ENCODE measurements around the gene SDK2. TPM values are rescaled to one million over a fixed set of nuclear protein-coding genes. Genes with fewer than 3 reads are reported as not detected.

The SDK2 gene
- total RNA-seq, 1 experiment from 2014 or later = not detected

- DNase-seq (ENCODE audit: low read depth) = peak; percentile 12
Measured at GRCh38 chr17:73396431-73397277, 247.6 kb downstream of the SDK2 start.

- no peak for DNase-seq (ENCODE audit: low read depth)
Measured at GRCh38 chr17:73394512-73395450, 249.5 kb downstream of the SDK2 start.

DNA sequence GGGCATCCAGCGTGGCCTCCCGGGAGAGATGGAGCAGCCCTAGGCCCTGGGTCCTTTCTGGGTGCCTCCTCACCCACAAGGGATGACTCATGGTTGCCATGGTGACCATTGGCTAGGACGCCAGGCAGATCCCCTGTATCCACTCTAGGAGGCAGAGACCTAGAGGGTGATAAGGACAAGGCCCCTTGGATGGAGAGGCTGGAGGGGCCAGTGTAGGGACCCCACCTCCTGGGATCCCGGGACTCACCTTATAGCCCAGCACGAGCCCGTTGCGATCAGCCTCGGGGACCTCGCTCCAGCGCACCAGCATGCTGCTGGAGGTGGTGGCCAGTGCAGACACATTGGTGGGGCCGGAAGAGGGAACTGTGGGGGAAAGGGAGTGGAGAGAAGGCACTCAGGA lies 250.3 kb downstream of the SDK2 start:
- DNase-seq (ENCODE audit: low read depth) = peak; percentile 25

GRCh38 chr17:73393381-73393780 lies 250.9 kb downstream of the SDK2 start:
- DNase-seq (ENCODE audit: low read depth) = no peak

- DNase-seq (ENCODE audit: low read depth) = no peak
Measured at GRCh38 chr17:73391331-73392265, 252.6 kb downstream of the SDK2 start.

- DNase-seq (ENCODE audit: low read depth) = no peak
Measured at GRCh38 chr17:73390851-73391250, 253.4 kb downstream of the SDK2 start.

DNA sequence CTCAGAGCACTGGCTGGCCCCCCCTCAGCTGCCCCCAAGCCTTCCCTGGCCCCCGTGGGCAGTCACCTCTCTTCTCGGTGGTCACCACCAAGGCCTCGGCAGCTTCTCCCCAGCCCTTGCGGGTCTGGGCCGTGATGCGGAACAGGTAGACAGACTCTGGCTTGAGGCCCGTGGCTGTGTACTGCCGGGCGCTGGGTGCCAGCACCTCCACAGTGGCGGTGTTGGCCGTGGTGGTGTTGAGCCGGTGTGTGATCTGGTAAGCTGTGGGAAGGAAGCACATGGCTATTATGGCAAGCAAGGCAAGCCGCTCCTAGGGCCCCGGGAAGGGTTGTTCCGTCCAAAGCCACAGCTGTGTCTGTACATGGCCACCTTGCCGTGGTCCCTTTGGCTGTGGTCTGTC lies 254.0 kb downstream of the SDK2 start:
- DNase-seq (ENCODE audit: low read depth) = no peak

DNA sequence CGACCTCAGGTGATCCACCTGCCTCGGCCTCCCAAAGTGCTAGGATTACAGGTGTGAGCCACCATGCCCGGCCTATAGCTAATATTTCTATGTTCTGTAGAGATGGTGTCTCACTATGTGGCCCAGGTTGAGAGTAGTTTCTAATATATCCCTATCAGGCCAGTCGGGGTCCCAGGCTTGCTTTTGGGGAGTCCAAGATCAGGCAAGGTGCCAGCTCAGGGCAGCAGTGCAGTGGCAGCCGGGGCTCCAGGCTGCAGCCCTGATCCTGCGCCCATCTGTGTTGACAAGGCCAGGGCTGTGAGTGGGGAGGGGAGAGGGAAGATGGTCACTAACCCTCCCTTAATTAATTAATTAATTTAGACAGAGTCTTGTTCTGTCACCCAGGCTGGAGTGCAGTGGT lies 254.8 kb downstream of the SDK2 start:
- DNase-seq (ENCODE audit: low read depth) = no peak

DNA sequence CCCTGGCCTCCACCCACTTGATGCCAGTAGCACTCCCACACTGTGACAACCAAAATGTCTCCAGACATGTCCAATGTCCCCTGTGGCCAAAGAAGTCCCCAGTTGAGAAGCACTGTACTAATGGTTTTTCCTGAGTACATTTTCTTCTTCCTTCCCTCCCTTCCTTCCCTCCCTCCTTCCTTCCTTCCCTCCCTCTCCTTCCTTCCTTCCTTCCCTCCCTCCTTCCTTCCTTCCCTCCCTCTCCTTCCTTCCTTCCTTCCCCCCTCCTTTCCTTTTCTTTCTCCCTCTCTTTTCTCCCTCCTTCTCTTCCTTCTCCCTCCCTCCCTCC lies 255.7 kb downstream of the SDK2 start:
- DNase-seq (ENCODE audit: low read depth) = no peak

- no peak for DNase-seq (ENCODE audit: low read depth)
Measured at GRCh38 chr17:73387746-73388577, 256.3 kb downstream of the SDK2 start.

GRCh38 chr17:73386561-73386960 lies 257.7 kb downstream of the SDK2 start:
- DNase-seq (ENCODE audit: low read depth) = no peak

- DNase-seq (ENCODE audit: low read depth) = no peak
Measured at GRCh38 chr17:73384926-73385325, 259.3 kb downstream of the SDK2 start.

GRCh38 chr17:73380439-73381106 lies 263.7 kb downstream of the SDK2 start:
- DNase-seq (ENCODE audit: low read depth) = no peak

DNA sequence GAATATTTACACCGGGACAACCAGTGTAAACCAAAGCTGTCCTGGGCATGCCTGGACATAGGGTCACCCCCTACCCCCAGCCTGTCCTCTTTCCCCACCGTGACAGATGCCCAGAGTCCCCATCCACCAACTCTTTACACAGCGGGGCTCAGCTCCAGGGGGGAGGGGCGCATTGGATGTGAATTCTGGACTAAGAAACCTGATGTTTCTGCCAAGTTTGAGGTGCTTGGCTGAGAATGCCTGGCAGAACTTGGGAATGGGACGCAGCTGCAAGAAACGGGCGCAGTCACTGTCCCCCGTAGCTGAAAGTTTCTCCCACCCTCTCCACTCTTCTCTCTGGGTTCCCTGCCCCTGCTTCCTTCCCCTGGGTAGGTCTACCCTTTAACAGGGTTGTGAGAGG lies 264.4 kb downstream of the SDK2 start:
- DNase-seq (ENCODE audit: low read depth) = no peak

DNA sequence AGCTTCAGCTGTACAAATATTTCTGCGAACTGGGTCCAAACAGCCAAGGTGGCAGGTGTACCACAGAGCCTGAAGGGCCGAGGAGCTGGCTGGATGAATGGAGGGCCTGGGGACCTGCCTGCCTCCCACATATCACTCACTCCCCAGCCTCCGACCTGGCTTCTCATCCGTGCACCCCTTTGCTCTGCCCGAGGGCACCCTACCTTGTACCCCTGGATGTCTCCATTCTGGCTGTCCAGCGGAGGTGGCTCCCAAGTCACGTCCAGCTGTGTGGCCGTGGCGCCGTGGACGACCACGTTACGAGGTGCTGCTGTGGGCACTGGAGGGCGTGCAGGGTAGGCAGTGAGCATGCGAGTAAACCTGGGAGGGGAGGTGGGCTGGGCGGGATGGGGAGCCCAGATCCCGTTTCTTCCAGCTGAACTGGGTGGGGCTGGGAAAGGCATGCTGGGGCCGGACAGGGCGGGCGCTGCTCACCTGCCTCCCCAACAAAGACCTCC lies 265.2 kb downstream of the SDK2 start:
- DNase-seq (ENCODE audit: low read depth) = no peak

GRCh38 chr17:73376636-73377035 lies 267.6 kb downstream of the SDK2 start:
- no peak for DNase-seq (ENCODE audit: low read depth)

GRCh38 chr17:73376152-73376551 lies 268.1 kb downstream of the SDK2 start:
- no peak for DNase-seq (ENCODE audit: low read depth)

DNA sequence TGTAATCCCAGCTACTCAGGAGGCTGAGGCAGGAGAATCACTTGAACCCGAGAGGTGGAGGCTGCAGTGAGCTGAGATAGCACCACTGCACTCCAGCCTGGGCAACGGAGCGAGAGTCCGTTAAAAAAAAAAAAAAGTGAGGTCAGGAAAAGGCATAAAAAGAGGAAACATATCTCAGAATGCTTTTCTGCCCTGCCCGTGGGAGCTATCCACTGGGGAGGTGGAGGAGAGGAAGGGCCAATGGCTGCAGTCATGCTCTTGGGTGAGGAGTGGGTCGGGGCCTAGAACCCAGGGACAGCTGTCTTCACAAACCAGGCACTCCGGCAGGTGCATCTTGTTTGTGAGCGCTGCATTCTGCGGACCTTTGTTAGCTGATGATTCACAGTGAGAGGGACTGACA lies 272.4 kb downstream of the SDK2 start:
- DNase-seq (ENCODE audit: low read depth) = no peak

DNA sequence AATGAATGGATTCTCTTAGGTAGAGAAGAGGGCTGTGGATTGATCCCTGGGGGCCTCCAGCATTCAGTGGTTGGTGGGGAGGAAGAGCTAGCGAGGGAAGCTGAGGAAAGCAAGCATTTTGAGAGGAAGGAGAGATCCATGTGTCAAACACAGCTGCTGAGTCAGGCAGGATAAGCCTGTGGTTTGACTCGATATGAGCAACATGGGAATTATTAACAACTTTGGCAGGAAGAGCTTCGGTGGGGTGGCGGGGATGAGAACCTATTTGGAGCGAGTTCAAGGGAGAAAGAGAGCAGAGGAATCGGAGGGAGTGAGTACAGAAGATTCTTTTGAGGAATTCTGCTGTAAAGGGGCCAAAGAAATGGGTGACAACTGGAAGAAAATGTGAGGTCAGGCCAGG lies 273.0 kb downstream of the SDK2 start:
- peak; percentile 85 for DNase-seq (ENCODE audit: low read depth)

Data from LHCN-M2 (cell line).